ENCODE results near the gene CDIPT.
"Not testable (repeated sequence)": the region's sequence is repeated elsewhere in the genome, so short reads cannot be mapped to it uniquely, and the experiment has no call there.

Gene CDIPT

GRCh38 chr16:29857133-29857760, 5.8 kb downstream of the CDIPT start:
- no peak for DNase-seq

- no peak for DNase-seq
Measured at GRCh38 chr16:29854520-29855100, 8.4 kb downstream of the CDIPT start.

- peak; percentile 74 for DNase-seq
Measured at GRCh38 chr16:29852654-29853053, 10.4 kb downstream of the CDIPT start.

- no peak for DNase-seq
Measured at GRCh38 chr16:29850998-29851397, 12.0 kb downstream of the CDIPT start.

- DNase-seq = no peak
Measured at GRCh38 chr16:29849505-29849904, 13.5 kb downstream of the CDIPT start.

- peak; percentile 63 for DNase-seq
Measured at GRCh38 chr16:29848420-29849297, 14.4 kb downstream of the CDIPT start.

GRCh38 chr16:29845656-29846055, 17.4 kb downstream of the CDIPT start:
- DNase-seq = no peak

- DNase-seq = no peak
Measured at GRCh38 chr16:29844575-29845331, 18.3 kb downstream of the CDIPT start.

GRCh38 chr16:29843931-29844330, 19.1 kb downstream of the CDIPT start:
- no peak for DNase-seq

GRCh38 chr16:29842732-29843346, 20.2 kb downstream of the CDIPT start:
- no peak for DNase-seq

- DNase-seq = no peak
Measured at GRCh38 chr16:29841631-29842030, 21.4 kb downstream of the CDIPT start.

- DNase-seq = no peak
Measured at GRCh38 chr16:29840240-29840639, 22.8 kb downstream of the CDIPT start.

GRCh38 chr16:29839822-29840221, 23.2 kb downstream of the CDIPT start:
- DNase-seq = no peak

GRCh38 chr16:29837841-29838240, 25.2 kb downstream of the CDIPT start:
- DNase-seq = no peak

- no peak for DNase-seq
Measured at GRCh38 chr16:29836623-29837022, 26.4 kb downstream of the CDIPT start.

GRCh38 chr16:29835926-29836325, 27.1 kb downstream of the CDIPT start:
- no peak for DNase-seq

GRCh38 chr16:29834079-29834478, 28.9 kb downstream of the CDIPT start:
- no peak for DNase-seq

GRCh38 chr16:29833219-29833618, 29.8 kb downstream of the CDIPT start:
- DNase-seq = not testable (repeated sequence)

- no peak for DNase-seq
Measured at GRCh38 chr16:29831490-29831889, 31.5 kb downstream of the CDIPT start.

- no peak for DNase-seq
Measured at GRCh38 chr16:29830774-29831173, 32.3 kb downstream of the CDIPT start.

- no peak for DNase-seq
Measured at GRCh38 chr16:29826342-29826695, 36.7 kb downstream of the CDIPT start.

- no peak for DNase-seq
Measured at GRCh38 chr16:29825145-29826044, 37.6 kb downstream of the CDIPT start.
